Fibroblast of villous mesenchyme (primary cell): ENCODE data around the gene ITFG2. TPM values are rescaled to one million over a fixed set of nuclear protein-coding genes. Genes with fewer than 3 reads are reported as not detected.

Experiments
- DNase-seq: peaks from one replicate; pipeline ENCODE4 v3.0.0-alpha.2; 2010; ENCODE audit warnings: low read depth
- H3K4me3 ChIP-seq: 2 replicates; pipeline ENCODE4 v1.5.1; 2011; ENCODE audit warnings: low read depth, mild to moderate bottlenecking, low read length
- total RNA-seq: library from RNA; depleted of rRNA; stranded (reverse); fragments of >200 nt; gene quantifications from 2 replicates; pipeline ENCODE4 v1.2.3, GENCODE V29; 2012
- TF ChIP-seq, protein P1 (sequence below): IDR thresholded peaks from 2 replicates; pipeline ENCODE4 v1.5.1; 2012; ENCODE audit warnings: low read depth, mild to moderate bottlenecking, low read length; ENCODE audit not compliant: insufficient read depth

Gene ITFG2
- total RNA-seq, 1 donor = 21.2 TPM

DNA sequence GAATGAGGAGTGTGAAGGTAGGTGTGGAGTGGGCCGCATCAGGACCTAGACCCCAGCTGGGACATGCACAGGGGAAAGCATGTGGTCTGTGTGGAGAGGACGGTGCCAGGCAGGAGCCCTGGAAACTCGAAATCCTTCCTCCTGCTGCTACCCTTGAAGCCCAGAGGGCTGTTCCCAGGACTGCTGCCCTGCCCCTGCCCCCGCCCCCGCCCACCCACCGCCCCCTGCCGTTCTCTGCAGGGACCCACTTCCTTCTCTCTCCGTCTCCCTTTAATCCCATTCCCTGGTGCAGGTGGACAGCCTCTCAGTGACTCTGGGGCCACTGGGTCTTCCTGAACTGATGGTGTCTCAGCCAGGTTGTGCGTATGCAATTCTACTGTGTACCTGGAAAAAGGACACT is 8.0 kb downstream of the ITFG2 start:
- no peak overlapping the region for H3K4me3 ChIP-seq
- TF ChIP-seq, protein P1, sequence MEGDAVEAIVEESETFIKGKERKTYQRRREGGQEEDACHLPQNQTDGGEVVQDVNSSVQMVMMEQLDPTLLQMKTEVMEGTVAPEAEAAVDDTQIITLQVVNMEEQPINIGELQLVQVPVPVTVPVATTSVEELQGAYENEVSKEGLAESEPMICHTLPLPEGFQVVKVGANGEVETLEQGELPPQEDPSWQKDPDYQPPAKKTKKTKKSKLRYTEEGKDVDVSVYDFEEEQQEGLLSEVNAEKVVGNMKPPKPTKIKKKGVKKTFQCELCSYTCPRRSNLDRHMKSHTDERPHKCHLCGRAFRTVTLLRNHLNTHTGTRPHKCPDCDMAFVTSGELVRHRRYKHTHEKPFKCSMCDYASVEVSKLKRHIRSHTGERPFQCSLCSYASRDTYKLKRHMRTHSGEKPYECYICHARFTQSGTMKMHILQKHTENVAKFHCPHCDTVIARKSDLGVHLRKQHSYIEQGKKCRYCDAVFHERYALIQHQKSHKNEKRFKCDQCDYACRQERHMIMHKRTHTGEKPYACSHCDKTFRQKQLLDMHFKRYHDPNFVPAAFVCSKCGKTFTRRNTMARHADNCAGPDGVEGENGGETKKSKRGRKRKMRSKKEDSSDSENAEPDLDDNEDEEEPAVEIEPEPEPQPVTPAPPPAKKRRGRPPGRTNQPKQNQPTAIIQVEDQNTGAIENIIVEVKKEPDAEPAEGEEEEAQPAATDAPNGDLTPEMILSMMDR = no peak
- DNase-seq = no peak

DNA sequence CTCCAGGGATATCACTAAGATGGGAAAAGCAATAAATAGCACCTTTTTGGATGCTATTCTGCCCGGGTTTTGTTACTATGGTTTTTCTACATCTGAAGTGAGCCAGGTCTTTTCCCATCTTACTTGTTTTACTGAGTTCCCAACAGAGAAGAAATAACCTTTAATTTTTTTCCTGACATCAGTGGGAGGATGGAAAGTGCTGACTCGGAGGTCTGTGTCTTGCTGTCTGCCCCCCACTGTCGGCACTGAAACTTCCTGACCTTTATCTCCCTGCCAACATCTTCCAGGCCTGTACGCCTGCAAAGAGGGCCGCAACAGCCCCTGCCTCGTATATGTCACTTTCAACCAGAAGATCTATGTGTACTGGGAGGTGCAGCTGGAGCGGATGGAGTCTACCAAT is 11.0 kb downstream of the ITFG2 start:
- no peak for DNase-seq
- TF ChIP-seq, protein P1 = no peak

DNA sequence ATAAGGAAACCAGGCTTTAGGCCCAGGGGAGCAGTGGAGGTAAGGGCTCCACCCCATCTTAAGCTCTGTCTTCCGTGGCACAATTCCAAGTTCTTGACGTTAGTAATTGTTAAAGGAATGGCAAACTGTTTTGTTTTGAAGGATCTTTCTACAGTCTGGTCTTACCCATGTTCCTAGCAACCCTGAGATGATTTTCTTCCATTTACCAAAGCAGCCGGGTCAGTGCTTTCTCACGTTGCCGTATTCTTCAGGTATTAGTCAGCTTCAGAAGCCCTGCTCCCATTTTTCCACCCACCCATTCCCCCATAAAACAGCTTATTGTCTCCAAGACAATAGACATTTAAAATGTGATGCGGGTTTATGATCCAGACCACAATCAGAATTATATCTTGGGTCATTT is 12.1 kb downstream of the ITFG2 start:
- TF ChIP-seq, protein P1 = no peak
- no peak for DNase-seq
- no peak overlapping the region for H3K4me3 ChIP-seq

More for the DNA sequence above, 11.0 kb downstream of the ITFG2 start:
- H3K4me3 ChIP-seq = no peak overlapping the region

DNA sequence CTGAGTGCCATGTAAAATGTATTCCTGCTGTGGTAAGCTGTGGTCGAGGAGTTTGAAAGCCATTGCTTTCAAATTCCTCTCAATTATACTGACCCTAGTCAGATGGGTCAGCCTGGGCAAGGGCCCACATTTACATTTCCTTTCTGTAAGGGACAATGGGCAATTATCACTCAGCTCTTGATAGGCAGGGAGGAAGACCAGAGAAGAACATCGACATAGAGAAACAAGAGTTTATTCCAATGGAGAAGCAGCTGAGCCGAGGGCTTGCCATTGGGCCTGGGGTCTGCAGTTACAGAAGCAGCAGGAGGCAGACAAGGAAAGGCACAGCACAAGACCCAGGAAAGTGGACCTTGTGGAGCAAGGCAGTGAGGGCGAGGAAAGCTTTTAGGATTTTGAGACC is 12.7 kb downstream of the ITFG2 start:
- TF ChIP-seq, protein P1 = no peak
- no peak for DNase-seq
- H3K4me3 ChIP-seq = no peak overlapping the region

DNA sequence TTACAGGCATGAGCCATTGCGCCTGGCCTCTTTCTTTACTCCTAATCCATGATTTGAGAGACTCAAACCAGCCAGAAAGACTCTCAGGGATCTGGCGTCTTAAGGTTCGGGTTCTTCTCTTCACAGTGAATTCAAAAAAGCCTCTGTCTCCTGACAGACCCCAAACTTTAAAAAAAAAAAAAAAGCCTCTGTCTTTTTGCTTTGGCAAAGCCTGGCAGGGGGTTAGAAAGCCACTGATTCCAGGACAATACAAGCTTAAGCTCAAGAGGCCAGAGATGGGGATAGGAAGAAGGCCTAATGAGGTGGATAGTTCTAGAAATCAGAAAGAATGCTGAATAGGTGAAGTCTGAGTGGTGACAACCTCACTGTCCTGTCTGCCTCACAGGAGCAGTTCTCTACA is 13.6 kb downstream of the ITFG2 start:
- TF ChIP-seq, protein P1 = no peak
- no peak for DNase-seq
- no peak overlapping the region for H3K4me3 ChIP-seq

DNA sequence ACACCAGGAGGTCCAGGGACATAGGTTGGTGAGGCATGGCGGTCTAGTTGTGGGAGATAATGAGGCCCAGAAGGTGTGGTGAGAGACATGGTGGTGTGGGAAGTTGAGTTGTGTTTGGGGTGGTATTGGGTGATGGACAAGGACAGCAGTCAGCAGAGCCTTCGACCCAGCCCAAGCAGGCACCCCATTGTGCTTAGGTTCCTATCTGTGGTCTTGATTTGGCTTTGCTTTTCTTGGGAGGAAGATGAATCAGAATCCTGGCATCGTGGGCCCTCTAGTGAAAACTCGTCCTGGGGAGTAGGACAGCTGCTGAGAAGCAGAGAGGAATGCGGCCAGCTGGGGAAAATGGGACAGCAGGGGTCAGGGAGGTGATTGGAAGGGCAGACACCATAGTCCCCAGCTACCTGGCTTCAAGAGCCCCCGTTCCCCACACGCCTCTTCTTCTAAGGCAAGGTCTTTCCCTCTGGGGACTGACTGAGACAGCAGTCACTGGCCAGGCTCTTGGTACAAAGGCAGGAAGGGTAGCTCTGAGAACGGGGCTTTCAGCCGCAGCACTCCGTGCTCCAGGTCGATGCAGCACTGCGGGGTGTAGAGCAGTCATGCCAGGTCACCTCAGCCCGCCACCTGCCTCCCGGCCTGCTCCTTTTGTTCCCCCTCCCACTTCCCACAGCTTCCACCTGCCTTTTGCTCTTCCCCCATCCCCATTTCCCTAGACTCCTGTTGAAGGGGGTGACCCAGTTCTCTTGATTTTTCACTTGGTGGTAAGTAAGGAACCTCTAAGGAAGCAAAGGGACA is 14.4 kb downstream of the ITFG2 start:
- DNase-seq = no peak
- TF ChIP-seq, protein P1 = no peak
- no peak overlapping the region for H3K4me3 ChIP-seq

DNA sequence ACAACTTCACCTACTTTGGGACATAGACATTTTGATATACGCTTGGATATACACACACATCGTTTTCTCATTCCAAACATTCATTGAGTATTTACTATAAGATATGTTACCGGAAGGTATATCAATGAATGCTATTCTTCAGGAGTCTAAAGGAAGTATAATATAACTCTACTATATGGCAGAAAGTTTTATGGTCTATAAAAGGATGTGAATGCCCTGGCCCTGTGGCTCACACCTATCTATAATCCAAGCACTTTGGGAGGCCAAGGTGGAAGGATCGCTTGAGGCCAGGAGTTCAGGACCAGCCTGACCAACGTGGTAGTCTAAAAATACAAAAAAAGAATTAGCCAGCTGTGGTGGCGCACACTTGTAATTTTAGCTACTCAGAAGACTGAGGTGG is 16.8 kb downstream of the ITFG2 start:
- H3K4me3 ChIP-seq = no peak overlapping the region
- TF ChIP-seq, protein P1 = no peak
- DNase-seq = no peak
